ENCODE data around the gene TRPV5.

The TRPV5 gene

GRCh38 chr7:142908290-142908689, 25.3 kb downstream of the TRPV5 start:
- ATAC-seq = no peak

DNA sequence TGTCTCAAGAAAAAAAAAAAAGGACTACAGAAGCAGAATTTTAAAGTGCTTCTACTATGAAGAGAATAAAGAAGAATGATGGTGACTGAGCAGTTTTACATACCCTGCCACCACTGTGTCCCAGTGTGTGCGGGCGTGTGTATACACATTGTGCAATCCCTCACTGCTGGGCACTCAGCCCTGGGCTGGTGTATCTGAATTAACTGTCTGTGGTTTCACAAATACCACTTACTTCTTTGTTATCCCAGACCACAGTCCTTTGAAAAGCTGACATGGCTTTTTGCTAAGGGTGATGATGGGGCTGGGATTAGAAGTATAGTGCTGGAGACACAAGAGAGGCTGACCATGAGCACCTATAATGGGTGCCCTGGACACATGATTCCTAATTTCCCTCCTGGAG, 26.9 kb downstream of the TRPV5 start:
- no peak for ATAC-seq

- ATAC-seq = no peak
These were observed 27.8 kb downstream of the TRPV5 start for GRCh38 chr7:142905759-142906158.

DNA sequence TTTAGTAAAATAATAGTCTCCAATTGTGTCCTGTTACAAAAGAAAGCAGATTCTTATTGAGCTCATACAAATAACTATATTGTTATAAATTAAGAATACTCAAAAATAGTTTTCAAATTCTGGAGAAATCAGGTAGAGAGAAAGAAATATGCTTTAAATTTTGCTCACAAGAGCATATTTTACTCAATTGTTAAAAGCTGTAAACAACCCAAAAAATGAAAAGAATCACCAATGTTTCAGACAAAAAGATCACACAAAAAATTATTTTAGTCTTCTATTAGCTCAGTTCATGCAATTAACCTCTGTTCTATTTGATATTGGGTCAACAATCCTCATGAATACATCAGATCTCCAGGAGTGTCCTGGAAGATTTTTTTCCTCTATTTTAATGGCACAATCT, 29.4 kb downstream of the TRPV5 start:
- ATAC-seq = no peak

GRCh38 chr7:142901426-142902259, 31.9 kb downstream of the TRPV5 start:
- no peak for ATAC-seq

DNA sequence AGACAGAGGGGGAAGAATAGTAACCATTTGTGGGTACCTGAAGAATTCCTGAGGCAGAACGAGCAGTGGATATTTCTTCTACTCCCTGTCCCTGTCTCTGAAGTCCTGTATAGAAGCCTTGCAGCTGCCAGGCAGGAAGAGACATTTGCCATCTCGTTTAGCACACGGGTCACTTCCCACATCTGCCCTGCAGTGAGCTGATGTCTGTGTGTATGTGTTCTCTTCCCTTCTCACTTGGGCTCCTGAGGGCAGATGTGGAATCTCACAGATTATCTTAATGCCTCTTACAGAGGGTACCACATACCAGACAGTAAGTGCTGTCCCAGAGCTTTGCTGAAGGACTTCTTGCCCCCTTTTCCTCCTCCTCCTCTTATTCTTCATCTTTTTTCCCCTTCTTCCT, 33.9 kb downstream of the TRPV5 start:
- ATAC-seq = no peak

DNA sequence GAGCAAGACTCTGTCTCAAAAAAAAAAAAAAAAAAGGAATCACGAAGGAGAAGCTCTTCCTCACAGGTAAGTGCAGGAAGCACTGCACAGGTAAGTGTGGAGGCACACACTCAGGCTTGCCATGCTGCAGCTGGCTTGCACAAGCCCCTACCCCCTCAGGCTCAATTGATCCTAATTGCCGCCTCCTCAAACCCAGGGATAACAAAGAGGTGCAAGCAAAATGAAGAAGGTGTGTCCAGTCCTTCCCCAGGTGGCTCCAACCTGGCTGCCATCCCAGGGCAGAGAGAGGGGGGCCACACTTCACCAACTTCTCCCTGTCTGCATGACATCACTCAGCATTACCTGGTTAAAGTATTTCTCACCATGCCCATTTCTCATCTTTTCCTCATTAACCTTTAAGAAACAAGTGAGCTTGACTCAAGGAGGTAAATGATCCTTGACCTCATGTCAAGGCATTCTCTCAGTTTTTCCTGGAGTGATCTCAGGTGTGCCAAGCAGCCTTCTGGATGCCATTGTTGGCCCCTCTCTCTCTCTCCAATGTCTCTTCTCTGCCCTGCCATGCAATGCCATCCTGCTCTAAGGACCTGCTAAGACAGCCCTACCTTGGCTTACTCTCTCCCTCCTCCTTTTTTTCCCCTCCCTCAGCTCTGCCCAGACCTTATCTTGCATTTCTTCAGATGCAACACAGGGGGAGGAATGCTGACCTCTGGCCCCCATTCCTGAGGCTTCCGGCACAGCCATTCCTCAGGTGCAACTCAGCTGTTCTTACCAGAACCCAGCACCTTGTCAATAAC, 35.0 kb downstream of the TRPV5 start:
- ATAC-seq = no peak

- ATAC-seq = no peak
These were observed 35.9 kb downstream of the TRPV5 start for GRCh38 chr7:142897691-142898090.

DNA sequence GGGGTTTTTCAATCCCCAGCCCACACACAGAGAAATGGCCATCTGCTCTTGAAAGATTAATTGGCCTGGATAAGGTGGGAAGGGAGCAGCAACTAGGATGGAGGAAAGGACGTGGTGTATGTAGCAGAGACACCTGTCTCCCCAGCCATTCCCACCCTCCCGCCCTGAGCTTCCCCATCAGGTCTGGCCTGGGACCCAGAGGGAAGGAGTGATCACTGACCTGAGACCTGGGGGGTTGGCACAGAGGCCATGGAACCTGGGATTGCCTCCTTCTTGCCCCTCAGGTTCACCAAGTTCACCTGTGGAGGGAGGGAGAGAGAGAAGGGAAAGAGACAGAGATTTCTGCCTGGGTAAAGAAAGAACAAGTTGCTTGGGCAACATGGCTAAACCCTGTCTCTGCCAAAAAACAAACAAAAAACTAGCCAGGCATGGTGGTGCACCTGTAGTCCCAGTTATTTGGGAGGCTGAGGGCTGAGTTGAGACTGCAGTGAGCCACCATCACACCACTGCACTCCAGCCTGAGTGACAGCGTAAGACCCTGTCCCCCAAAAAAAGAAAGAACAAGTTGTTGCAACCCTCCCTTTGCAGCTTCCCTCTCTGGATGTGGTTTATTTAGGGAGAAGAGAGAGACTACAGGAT, 36.7 kb downstream of the TRPV5 start:
- ATAC-seq = no peak

DNA sequence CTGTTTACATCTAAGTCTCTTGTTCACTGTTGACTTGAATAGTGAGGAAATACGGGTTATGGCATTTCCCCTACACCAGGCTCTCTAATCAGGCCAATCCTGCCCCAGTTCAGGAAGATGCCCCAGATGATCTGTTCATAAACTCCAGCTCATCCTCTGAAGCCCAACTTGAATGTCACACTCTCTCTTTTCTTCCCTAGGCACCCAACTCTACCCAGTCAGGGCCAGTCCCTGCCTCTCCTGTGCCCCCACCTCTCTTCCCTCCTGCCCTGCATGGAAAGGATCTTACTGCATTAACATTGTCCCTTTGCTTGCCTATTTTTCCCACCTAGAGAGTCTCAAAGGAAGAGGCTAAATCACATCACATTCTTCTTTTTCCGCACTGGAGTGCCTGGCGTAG, 37.4 kb downstream of the TRPV5 start:
- no peak for ATAC-seq

GRCh38 chr7:142894985-142895593, 38.5 kb downstream of the TRPV5 start:
- ATAC-seq = no peak

DNA sequence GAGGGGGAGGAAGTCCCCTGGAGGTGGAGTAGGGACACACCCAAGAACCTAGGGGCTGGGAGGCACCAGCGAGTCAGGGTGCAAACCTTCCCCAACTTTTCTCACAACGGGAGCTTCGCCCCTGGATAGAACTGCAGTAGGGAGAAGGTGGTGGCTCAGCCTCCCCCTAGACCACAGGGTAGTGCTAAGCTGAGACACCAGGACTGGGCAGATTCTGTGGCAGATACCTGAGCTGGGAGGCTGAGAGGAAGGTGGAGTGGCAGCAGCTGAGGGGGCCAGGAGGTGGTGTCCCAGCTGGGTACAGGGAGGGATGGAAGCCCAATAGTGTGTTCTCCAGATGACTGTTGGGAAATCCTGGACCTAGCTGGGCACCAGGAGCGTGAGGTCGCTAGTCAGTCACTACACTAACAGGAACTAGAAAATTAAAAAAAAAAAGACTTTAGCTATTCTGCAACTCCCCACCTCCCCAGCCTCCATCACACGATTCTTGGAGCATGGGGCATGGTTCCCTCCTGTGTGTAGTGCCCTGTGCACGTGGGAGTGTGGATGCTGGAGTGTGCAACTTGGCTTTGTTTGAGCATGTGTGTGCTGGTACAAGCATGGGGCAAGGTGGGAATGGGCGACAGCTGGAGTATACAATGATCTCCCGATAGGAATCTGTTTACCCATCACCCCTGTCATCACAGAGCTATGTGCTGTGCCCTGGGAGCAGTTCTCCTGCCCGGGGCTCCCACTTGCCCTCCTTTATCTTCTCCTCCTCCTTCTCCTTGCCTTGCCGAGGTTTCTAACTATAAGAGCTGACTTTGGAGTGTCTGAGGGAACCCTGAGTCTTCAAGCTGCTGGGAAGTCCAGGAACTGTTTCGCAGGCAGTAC, 39.2 kb downstream of the TRPV5 start:
- ATAC-seq = no peak

DNA sequence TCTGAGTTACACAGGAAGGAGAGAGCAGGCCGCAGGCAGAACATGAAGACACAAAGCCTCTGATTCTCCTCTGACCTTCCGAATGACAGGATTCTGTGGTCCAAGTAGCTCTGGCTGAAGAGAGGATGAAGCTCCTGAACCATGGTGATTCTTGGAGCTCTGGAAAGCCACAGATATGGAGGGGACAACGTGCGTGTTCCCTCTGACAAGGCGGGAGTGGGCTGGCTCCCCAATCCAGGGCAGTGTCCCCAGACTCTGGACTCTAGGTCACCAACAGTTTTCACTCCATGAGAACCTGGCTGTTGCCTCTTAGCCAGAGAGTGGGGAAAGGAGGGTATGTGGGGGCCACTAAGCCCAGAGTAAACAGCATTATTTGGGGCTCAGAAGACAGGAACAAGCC, 40.6 kb downstream of the TRPV5 start:
- ATAC-seq = no peak

DNA sequence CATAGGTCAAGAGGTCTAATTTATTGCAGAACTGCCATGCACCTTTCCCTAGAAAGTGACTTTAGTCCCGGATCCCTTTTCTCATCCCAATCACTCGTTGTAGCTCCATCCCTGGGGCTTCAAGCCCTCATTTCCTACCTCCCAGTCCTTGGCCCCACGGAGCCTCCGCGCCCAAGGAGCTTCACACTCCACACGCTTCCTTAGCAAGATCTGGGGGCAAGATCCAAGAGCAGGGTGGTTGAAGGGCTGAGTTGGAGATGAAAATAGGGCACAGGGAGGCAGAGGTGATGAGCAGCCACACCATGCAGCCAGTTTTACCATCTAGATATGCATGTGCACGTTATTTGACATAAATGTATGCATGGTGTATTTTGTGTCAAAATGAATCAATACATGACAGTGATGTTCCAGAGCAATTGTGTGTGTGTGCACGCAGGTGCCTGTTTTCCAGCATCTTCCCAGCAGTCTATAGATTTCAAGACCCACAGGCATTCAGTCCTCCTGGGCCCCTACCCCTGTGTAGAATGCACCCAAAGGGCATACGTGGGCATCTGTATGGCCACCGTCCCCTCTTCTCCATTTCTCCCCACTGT, 42.0 kb downstream of the TRPV5 start:
- no peak for ATAC-seq

- no peak for ATAC-seq
These were observed 42.6 kb downstream of the TRPV5 start for GRCh38 chr7:142890874-142891485.

- ATAC-seq = no peak
These were observed 43.7 kb downstream of the TRPV5 start for GRCh38 chr7:142889816-142890215.

DNA sequence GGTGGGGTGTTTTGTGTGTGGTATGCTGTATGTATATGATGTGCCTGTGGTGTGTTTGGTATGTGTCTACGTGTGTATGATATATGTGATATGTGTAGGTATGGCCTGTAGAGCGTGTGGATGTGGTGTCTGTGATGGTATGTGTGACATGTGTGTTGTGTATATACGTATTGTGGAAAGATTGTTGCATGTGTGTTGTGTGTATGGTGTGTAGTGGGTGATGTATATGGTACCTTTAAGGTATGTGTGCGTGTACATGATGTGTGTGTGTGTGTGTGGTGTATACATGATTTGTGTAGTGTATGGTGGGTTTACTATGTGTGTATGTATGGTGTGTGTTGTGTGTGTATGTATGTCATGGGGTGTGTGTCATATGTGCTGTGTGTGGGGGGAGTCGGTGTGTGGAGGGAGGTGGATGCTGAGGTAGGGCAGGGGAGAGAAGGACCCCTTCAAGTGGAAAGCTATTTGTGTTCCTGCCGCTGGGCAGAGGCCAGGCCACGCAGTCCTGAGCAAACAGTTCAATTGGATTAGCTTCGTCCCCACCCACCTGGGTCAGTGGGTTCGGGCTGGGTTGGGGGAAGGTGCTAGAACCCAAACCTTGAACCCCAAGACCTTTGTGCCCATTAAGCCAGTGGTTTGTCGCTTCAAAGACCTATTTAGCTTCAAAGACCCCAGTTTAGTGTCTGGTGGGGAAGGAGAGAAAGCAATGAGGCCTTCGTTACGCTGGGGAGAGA, 46.1 kb downstream of the TRPV5 start:
- no peak for ATAC-seq

- no peak for ATAC-seq
These were observed 46.7 kb downstream of the TRPV5 start for GRCh38 chr7:142886866-142887265.

DNA sequence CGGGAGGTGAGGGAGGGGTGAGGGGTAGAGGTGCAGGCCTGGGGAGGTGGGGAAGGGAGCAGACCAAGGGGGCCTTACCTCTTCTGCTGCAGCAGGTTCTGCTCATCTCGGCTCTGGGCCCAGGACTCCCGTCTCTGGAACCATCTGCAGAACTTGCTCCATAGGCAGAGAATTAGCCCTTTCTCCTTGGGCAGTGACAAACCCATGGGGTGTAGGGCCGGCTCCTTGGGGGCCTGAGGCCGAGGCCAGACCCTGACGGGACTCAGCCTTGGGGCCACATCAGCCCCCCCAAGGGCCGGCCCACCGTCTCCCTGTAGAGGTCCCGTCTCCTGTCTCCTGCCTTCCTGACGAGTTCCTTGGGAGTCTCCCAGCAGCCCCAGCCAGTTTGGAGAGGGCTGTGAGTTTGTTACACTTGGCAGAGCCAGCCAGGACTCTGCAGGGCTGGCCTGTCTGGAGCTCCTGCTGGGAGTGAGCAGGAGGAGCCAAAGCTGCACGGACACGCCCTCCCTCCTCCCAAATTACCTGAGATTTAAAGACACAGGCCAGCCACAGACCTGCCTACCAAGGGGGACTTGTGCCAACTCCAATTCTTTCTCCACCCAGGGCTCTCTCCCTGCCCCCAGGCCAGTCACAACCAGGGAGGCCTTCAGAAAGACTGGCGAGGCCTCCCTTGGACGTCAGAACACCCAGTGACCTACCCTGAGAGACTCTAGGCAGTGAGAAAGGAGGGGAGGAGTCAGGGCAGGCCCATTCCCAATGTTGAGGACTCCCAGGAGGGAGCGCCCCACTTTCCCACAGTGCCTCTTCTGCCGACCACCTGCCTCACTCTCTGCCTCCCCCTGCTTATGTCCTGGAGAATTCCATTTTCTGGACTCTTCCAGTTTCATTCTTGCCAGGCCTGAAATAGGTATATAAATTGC, 48.0 kb downstream of the TRPV5 start, which contains the start of gene TRPV6:
TSS of gene TRPV6 (minus strand) at position 435 of the 920 bp plus-strand sequence.
- no peak for ATAC-seq

Measured in activated CD4-positive, CD25-positive, alpha-beta regulatory T cell treated with anti-CD3 and anti-CD28 coated beads, Interleukin-2, amount 50 U/mL, for 24 hours (primary cell).